Smooth muscle cell (in vitro differentiated cells): ENCODE measurements around the gene GPR61. TPM values are rescaled to one million over a fixed set of nuclear protein-coding genes. Genes with fewer than 3 reads are reported as not detected.

ENCODE experiments used
- DNase-seq: peaks from one replicate; lab custom pipeline; 2025; ENCODE audit not compliant: unreplicated experiment; lab: John Stamatoyannopoulos, UW
- H2AFZ ChIP-seq: fragments of 200-600 bp; sonication (generic); 2 replicates; pipeline ENCODE4 v1.6.0; 2016; ENCODE audit warnings: antibody characterized with exemption, low read depth, mild to moderate bottlenecking
- H3F3A ChIP-seq: fragments of 200-600 bp; sonication (generic); 2 replicates; pipeline ENCODE4 v1.6.0; 2017; ENCODE audit warnings: antibody characterized with exemption, low read depth
- H3K27ac ChIP-seq: fragments of 200-600 bp; sonication (generic); 2 replicates; pipeline ENCODE4 v1.5.1; 2016; ENCODE audit warnings: low read depth, mild to moderate bottlenecking
- H3K27me3 ChIP-seq: fragments of 200-600 bp; sonication (generic); 2 replicates; pipeline ENCODE4 v1.6.1; 2016; ENCODE audit warnings: low read depth, mild to moderate bottlenecking
- H3K36me3 ChIP-seq: fragments of 200-600 bp; sonication (generic); 2 replicates; pipeline ENCODE4 v1.5.1; 2016; ENCODE audit warnings: low read depth
- H3K4me1 ChIP-seq: fragments of 200-600 bp; sonication (generic); 2 replicates; pipeline ENCODE4 v1.5.1; 2016; ENCODE audit warnings: low read depth
- H3K4me2 ChIP-seq: fragments of 200-600 bp; sonication (generic); 2 replicates; pipeline ENCODE4 v1.6.0; 2016; ENCODE audit warnings: mild to moderate bottlenecking
- H3K4me3 ChIP-seq: fragments of 200-600 bp; sonication (generic); 2 replicates; pipeline ENCODE4 v1.5.1; 2016; ENCODE audit warnings: mild to moderate bottlenecking
- H3K79me2 ChIP-seq: fragments of 200-600 bp; sonication (generic); 2 replicates; pipeline ENCODE4 v1.6.0; 2016; ENCODE audit warnings: low read depth, mild to moderate bottlenecking
- H3K9ac ChIP-seq: fragments of 200-600 bp; sonication (generic); 2 replicates; pipeline ENCODE4 v1.6.0; 2016; ENCODE audit warnings: low read depth
- H3K9me3 ChIP-seq: fragments of 200-600 bp; sonication (generic); replicated peaks from 2 replicates; pipeline ENCODE4 v1.5.1; 2016; ENCODE audit warnings: low read depth
- H4K20me1 ChIP-seq: fragments of 200-600 bp; sonication (generic); 2 replicates; pipeline ENCODE4 v1.6.0; 2016; ENCODE audit warnings: low read depth
- WGBS: methylation state at CpG from one replicate; pipeline ENCODE4 v1.1.7; 2016; ENCODE audit warnings: low lambda C conversion rate; 5-methylcytosine and 5-hydroxymethylcytosine counted together
- polyA plus RNA-seq: library from polyadenylated mRNA; unstranded; fragments of >200 nt; fragmentation: Nextera tagmentation; extraction: Ambion mirVana; gene quantifications from 2 replicates; pipeline ENCODE4 v1.2.1, GENCODE V29; 2016
- total RNA-seq: library from RNA; depleted of rRNA; stranded (reverse); fragments of >200 nt; gene quantifications from 2 replicates; pipeline ENCODE4 v1.2.3, GENCODE V29; 2014
- TF ChIP-seq, protein P1 (sequence below): fragments of 200-600 bp; sonication (generic); IDR thresholded peaks from 2 replicates; pipeline ENCODE4 v1.5.1; 2017; ENCODE audit warnings: borderline replicate concordance, mild to moderate bottlenecking, antibody characterized with exemption; ENCODE audit not compliant: insufficient read depth, poor library complexity, severe bottlenecking

The GPR61 gene
- total and polyA plus RNA-seq, 2 experiments from 2014 or later = 0.37 TPM; not detected in 1

DNA sequence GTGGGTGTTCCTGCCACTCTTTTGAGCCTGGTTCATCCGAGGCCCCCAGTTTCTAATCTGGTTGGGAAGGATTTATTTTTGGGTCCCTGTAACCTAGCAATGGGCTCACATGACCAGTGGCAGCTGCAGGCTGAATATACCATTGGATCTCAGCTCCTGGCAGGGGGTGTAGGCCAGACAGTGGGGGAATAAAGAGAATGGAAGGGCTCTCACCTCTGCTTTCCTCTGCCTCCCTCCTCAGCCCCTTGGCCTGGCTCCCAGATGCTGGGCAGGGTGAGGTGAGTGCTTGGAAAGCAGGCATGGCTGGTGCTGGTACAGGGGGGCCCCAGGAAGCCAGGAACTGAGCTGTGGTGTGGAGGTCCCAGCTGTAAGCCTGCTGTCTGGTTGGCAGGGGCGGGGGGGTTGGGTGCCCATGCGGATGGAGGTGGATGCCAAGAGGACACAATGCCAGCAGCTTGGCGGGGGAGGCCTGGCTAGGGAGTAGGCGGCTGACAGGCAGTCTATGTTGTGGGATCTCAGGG is 3.6 kb upstream of the GPR61 start:
- no peaks in the 10 kb centered on the region for H4K20me1 ChIP-seq
- no peaks in the 10 kb centered on the region for H3F3A ChIP-seq
- no peaks in the 10 kb centered on the region for H3K4me1 ChIP-seq
- H3K9me3 ChIP-seq = no peaks in the 10 kb centered on the region
- WGBS = 77% methylated on average over 5 of the region's 5 CpGs
- no peaks in the 10 kb centered on the region for H3K79me2 ChIP-seq
- no peak overlapping the region for H3K9ac ChIP-seq
- TF ChIP-seq, protein P1, sequence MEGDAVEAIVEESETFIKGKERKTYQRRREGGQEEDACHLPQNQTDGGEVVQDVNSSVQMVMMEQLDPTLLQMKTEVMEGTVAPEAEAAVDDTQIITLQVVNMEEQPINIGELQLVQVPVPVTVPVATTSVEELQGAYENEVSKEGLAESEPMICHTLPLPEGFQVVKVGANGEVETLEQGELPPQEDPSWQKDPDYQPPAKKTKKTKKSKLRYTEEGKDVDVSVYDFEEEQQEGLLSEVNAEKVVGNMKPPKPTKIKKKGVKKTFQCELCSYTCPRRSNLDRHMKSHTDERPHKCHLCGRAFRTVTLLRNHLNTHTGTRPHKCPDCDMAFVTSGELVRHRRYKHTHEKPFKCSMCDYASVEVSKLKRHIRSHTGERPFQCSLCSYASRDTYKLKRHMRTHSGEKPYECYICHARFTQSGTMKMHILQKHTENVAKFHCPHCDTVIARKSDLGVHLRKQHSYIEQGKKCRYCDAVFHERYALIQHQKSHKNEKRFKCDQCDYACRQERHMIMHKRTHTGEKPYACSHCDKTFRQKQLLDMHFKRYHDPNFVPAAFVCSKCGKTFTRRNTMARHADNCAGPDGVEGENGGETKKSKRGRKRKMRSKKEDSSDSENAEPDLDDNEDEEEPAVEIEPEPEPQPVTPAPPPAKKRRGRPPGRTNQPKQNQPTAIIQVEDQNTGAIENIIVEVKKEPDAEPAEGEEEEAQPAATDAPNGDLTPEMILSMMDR = no peak
- no peak overlapping the region for H3K4me2 ChIP-seq
- no peak overlapping the region for H3K27ac ChIP-seq
- H3K36me3 ChIP-seq = no peaks in the 10 kb centered on the region
- DNase-seq = no peak
- H2AFZ ChIP-seq = no peak overlapping the region
- H3K27me3 ChIP-seq = no peaks in the 10 kb centered on the region
- H3K4me3 ChIP-seq = no peak overlapping the region

DNA sequence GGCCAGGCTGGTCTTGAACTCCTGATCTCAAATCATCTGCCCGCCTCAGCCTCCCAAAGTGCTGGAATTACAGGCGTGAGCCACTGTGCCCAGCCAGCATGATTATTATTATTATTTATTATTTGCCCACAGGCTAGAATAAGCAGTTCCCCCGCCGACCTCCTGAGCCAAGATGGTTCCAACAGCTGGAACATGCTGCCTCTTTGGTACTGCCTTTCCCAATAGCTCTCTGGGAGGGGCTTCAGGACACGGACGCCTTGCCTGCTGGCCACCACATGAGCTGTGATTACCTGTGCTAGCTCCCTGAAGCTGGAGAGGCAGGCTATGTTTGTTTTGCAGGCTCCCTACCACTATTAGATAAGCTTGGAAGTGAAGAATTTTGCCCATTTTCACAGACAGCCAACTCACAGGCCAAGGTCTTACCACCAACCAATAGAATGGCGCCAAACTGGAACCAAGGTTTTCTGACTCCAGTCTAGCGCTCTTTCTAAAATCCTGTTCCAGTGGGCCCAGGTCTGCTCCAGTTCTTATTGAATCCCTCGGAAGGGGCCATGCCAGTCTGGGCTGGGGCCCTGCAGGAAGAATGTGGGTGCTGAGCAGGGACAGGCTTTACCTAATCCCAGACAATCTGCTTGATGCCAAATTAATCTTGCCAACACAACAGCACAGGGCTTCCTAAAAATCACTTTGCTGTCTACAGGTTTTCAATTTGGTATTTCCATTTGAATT is 2.1 kb upstream of the GPR61 start:
- Histone ChIP-seq H4K20me1 (no peaks in the 10 kb centered on the region), H3K27me3 (no peaks in the 10 kb centered on the region), H3K79me2 (no peaks in the 10 kb centered on the region), H3K9me3 (no peaks in the 10 kb centered on the region), H3K4me2 (no peak overlapping the region), H3K4me1 (no peaks in the 10 kb centered on the region), H3K4me3 (no peak overlapping the region), H3K9ac (no peak overlapping the region), H2AFZ (no peak overlapping the region), H3F3A (no peaks in the 10 kb centered on the region), H3K36me3 (no peaks in the 10 kb centered on the region), H3K27ac (no peak overlapping the region)
- DNase-seq = no peak
- WGBS = 93% methylated on average over 9 of the region's 9 CpGs
- TF ChIP-seq, protein P1 = no peak

DNA sequence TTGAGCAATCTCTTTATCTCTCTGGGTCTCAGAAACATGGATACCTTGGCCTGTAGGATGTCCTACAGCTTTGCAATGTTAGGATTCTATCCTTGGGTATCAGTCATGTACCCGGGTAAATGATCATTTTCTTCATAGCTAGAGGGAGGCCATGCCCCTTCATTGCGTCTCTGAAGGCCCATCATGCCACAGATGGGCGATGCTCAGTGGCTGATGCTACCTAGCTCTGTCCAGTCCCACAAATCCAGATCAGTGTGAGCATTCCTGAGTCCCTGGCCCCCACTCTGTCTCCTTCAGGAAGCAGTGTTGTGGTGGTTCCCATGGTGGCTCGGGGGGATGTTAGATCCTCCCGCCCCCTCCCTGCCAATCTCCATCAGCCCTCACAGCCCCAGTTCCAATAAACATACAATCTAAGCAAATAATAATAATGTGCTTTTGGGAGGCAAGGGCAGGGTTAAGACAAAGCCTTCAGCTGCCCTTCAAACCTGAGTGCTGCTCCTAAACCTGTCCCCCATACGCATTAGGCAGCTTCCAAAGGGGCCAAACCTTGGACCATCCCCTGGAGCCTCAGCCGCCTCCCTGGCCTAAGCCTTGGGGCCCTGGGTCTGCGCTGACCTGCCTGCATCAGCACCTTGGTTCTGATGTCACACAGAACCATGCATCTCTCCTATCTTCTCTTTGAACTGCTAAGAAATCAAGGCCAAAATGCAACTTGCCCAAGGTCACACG is 681 bp upstream of the GPR61 start:
- no peaks in the 10 kb centered on the region for H4K20me1 ChIP-seq
- no peaks in the 10 kb centered on the region for H3K4me1 ChIP-seq
- H3K4me2 ChIP-seq = no peak overlapping the region
- no peaks in the 10 kb centered on the region for H3K27me3 ChIP-seq
- TF ChIP-seq, protein P1 = no peak
- no peak overlapping the region for H3K9ac ChIP-seq
- 91% methylated on average over 9 of the region's 9 CpGs for WGBS
- H3K4me3 ChIP-seq = no peak overlapping the region
- no peak for DNase-seq
- H3K27ac ChIP-seq = no peak overlapping the region
- H3K9me3 ChIP-seq = no peaks in the 10 kb centered on the region
- H3K36me3 ChIP-seq = no peaks in the 10 kb centered on the region
- H3F3A ChIP-seq = no peaks in the 10 kb centered on the region
- no peak overlapping the region for H2AFZ ChIP-seq
- no peaks in the 10 kb centered on the region for H3K79me2 ChIP-seq
